ENCODE data around the gene SPAG4. TPM values are rescaled to one million over a fixed set of nuclear protein-coding genes. Genes with fewer than 3 reads are reported as not detected.

SPAG4 gene
- total and polyA plus RNA-seq, 10 of the 15 experiments (the other 5 are each of a cell fraction or from before 2014, with no cell fraction given) = 0.90 to 12.5 (median 2.4) TPM

- TF ChIP-seq PAX5 (IDR thresholded peaks at IDR 0.05; ENCODE audit: borderline replicate concordance, low read depth, low read length) = no peak
- TF ChIP-seq ZBTB4 (CRISPR knock-in tag; IDR thresholded peaks at IDR 0.05) = no peak
- TF ChIP-seq NFIC (IDR thresholded peaks at IDR 0.05; ENCODE audit: low read depth, low read length) = no peak
- no peak for TF ChIP-seq SUZ12 (IDR thresholded peaks at IDR 0.05; ENCODE audit: unreplicated experiment)
- TF ChIP-seq PML (IDR thresholded peaks at IDR 0.05; ENCODE audit: low read length) = no peak
- no peak for TF ChIP-seq SIX5 (IDR thresholded peaks at IDR 0.05; ENCODE audit: low read depth, low read length, severe bottlenecking)
- no peak for TF ChIP-seq CUX1 (IDR thresholded peaks at IDR 0.05; ENCODE audit: insufficient replicate concordance, low read depth, low read length)
- no peak; the same call in 1 of the 2 replicates for TF ChIP-seq ZNF384 (IDR thresholded peaks at IDR 0.05; ENCODE audit: borderline replicate concordance, low read depth, low read length)
- no peak for TF ChIP-seq BCL3 (IDR thresholded peaks at IDR 0.05; ENCODE audit: borderline replicate concordance, insufficient read depth, low read depth, low read length, poor library complexity, severe bottlenecking)
- no peak for TF ChIP-seq BMI1 (IDR thresholded peaks at IDR 0.05; ENCODE audit: borderline replicate concordance)
- no peak for TF ChIP-seq ZBTB40 (IDR thresholded peaks at IDR 0.05; ENCODE audit: borderline replicate concordance)
These were observed at the start of gene SPAG4 (continued) for GRCh38 chr20:35615667-35616464.

All from GM12878 (cell line).